Measurements from ENCODE around the gene COBL.

Gene COBL

DNA sequence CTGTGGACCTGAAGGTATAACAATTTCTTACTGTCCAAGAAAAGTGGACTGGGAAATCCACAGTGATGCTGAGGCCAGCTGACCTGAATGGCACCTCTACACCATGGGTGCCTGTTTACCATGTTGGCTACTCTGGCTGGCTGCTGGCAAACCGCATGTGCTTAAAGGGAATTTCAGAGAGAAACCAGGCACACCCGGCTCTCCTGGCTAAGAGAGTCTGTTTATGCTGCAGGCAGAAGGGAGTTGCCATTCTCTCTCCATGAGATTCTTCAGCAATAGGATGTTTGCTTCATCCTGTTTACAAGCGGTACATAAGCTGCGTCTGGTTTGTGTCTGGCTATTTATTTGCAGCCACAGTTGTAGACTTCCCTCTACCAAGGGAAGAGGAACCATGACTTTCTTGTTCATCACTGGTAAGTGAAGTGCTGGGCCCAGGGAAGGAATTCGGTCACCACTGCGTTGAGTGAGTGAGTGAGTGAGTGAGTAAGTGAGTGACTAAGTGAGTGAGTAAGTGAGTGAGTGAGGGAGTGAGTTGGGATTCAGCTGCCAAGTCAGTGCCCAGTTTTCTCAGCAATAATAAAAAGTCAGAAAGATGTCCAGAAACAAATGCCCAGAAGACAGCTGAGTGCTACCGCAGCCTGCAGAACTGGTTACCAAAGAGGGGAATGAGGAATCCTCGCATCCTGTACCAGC is 90.4 kb downstream of the COBL start:
- H3K4me1 ChIP-seq (ENCODE audit: control extremely low read depth in 1 of 4, control insufficient read depth in 4 of 4, insufficient read depth in 4 of 4, low read length in 3 of 4): peaks cover 0 to 2% (median 0%) of the 10 kb centered on the region in 4 experiments
- H3K27me3 ChIP-seq (replicated peaks in 2 of 5; ENCODE audit: control insufficient read depth in 4 of 5, insufficient read depth in 5 of 5, low read length in 4 of 5): peaks cover 0 to 8% (median 1%) of the 10 kb centered on the region in 5 experiments
- CTCF ChIA-PET: no interaction called here
- no peak overlapping the region for H3K4me3 ChIP-seq (ENCODE audit: control insufficient read depth in 1 of 7, extremely low read depth in 1 of 7, insufficient read depth in 4 of 7, low read depth in 2 of 7, low read length in 6 of 7)
- H3K9me3 ChIP-seq (ENCODE audit: control extremely low read depth in 1 of 5, control insufficient read depth in 4 of 5, insufficient read depth in 2 of 5, low read depth in 1 of 5, low read length in 4 of 5): no peaks in the 10 kb centered on the region
- H3K36me3 ChIP-seq (ENCODE audit: control insufficient read depth in 4 of 4, insufficient read depth in 4 of 4, low read length in 3 of 4): no peaks in the 10 kb centered on the region
- POLR2A ChIA-PET: no interaction called here
- H3K27ac ChIP-seq (ENCODE audit: insufficient read depth in 1 of 2, low read depth in 1 of 2, low read length in 2 of 2, poor library complexity in 1 of 2, severe bottlenecking in 2 of 2): no peak overlapping the region
- WGBS (ENCODE audit: insufficient coverage): 88% methylated on average over 7 of the region's 8 CpGs
- DNase-seq: no peak

DNA sequence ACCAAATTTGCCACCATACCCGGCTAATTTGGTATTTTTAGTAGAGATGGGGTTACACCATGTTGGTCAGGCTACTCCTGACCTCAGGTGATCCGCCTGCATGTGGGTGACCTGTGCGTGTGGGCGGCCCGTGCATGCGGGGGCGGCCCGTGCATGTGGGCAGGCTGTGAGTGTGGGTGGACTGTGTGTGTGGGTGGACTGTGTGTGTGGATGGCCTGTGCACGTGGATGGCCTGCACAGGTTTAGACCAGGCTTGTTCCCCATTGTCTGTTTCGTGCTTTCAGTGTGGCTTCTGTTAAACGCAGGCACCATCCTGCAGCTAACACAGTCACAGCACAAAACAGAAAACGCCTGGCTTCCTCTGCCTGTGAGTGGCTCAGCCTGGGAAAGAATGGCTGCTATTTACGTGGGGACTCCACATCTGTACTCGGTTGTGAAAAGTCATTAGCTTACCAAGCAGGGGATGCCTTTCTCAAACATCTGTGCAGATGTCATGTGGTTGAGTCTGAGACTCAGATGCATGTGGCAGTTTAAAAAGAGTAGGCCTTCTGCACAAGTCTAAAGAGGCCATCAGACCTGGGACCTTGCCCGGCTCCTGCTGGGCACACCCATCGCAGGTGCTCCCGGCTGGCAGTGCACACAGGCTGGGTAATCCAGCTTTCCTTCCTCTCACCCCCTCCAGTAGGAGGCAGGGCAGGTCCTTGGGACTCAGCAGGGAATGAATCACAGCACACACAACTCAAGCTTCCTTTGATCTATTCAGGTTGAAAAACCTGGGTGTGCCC is 91.6 kb downstream of the COBL start:
- H3K36me3 ChIP-seq (ENCODE audit: control insufficient read depth in 4 of 4, insufficient read depth in 4 of 4, low read length in 3 of 4): no peaks in the 10 kb centered on the region
- 92% methylated on average over 9 of the region's 17 CpGs for whole genome bisulfite sequencing (ENCODE audit: insufficient coverage)
- no peak for DNase-seq
- ChIA-PET CTCF (no interaction called here), POLR2A (no interaction called here)
- H3K9me3 ChIP-seq (ENCODE audit: control extremely low read depth in 1 of 5, control insufficient read depth in 4 of 5, insufficient read depth in 2 of 5, low read depth in 1 of 5, low read length in 4 of 5): no peaks in the 10 kb centered on the region
- H3K4me3 ChIP-seq (ENCODE audit: control insufficient read depth in 1 of 7, extremely low read depth in 1 of 7, insufficient read depth in 4 of 7, low read depth in 2 of 7, low read length in 6 of 7): no peak overlapping the region
- peaks cover 0 to 2% (median 0%) of the 10 kb centered on the region in 4 experiments for H3K4me1 ChIP-seq (ENCODE audit: control extremely low read depth in 1 of 4, control insufficient read depth in 4 of 4, insufficient read depth in 4 of 4, low read length in 3 of 4)
- peaks cover 0 to 8% (median 1%) of the 10 kb centered on the region in 5 experiments for H3K27me3 ChIP-seq (replicated peaks in 2 of 5; ENCODE audit: control insufficient read depth in 4 of 5, insufficient read depth in 5 of 5, low read length in 4 of 5)
- no peak overlapping the region for H3K27ac ChIP-seq (ENCODE audit: insufficient read depth in 1 of 2, low read depth in 1 of 2, low read length in 2 of 2, poor library complexity in 1 of 2, severe bottlenecking in 2 of 2)

DNA sequence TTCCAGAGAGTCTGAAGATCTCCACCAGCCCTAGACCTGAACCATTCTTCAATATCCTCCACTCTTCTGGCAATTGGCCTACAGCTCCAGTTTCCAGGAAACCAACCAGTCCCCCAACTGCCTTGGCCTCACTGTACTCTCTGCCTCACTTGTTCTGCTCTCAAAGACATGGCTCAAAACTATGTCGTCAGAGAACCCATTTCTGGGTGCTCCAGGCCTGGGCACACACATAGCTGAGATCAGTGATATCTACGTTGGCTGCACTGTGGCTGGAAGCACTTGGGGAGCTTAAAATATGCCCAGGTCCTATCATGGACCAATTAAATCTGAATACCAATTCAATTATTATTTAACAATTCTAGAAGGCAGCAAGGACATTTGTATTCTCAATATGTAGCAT is 93.1 kb downstream of the COBL start:
- 100% methylated on average over 2 of the region's 2 CpGs for WGBS (ENCODE audit: insufficient coverage)
- Histone ChIP-seq H3K36me3 (ENCODE audit: control insufficient read depth in 4 of 4, insufficient read depth in 4 of 4, low read length in 3 of 4) (no peaks in the 10 kb centered on the region), H3K4me3 (ENCODE audit: control insufficient read depth in 1 of 7, extremely low read depth in 1 of 7, insufficient read depth in 4 of 7, low read depth in 2 of 7, low read length in 6 of 7) (no peak overlapping the region), H3K27ac (ENCODE audit: insufficient read depth in 1 of 2, low read depth in 1 of 2, low read length in 2 of 2, poor library complexity in 1 of 2, severe bottlenecking in 2 of 2) (no peak overlapping the region), H3K9me3 (ENCODE audit: control extremely low read depth in 1 of 5, control insufficient read depth in 4 of 5, insufficient read depth in 2 of 5, low read depth in 1 of 5, low read length in 4 of 5) (no peaks in the 10 kb centered on the region), H3K27me3 (replicated peaks in 2 of 5; ENCODE audit: control insufficient read depth in 4 of 5, insufficient read depth in 5 of 5, low read length in 4 of 5) (peaks cover 0 to 1% (median 0%) of the 10 kb centered on the region in 5 experiments), H3K4me1 (ENCODE audit: control extremely low read depth in 1 of 4, control insufficient read depth in 4 of 4, insufficient read depth in 4 of 4, low read length in 3 of 4) (peaks cover 0 to 2% (median 0%) of the 10 kb centered on the region in 4 experiments)
- POLR2A ChIA-PET: no interaction called here
- DNase-seq: no peak
- CTCF ChIA-PET: no interaction called here

DNA sequence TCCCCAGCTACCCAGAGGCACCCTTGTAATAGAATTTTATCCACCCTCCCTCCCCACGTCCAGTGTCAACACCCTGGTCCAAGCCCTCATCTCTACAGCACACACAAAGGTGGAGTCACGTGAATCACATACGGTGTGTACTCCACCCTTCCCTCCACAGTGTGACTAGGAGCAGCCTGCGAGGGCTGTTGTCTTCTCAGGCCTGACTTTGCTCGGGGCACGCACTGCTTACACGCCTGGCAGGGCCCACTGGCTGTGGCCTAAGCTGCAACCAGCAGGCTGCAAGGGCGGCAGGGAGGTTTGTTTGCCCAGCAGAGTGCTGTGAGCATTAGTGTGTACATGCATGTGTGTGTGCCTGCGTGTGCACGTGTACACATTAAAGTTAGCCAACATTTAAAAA is 93.7 kb downstream of the COBL start:
- no peak for DNase-seq
- CTCF ChIA-PET: interaction anchor here (0.9 kb wide), 1 partner anchor 10 kb away, joined by 3 read pairs; no protein-coding TSS in a partner anchor
- no peak overlapping the region for H3K4me3 ChIP-seq (ENCODE audit: control insufficient read depth in 1 of 7, extremely low read depth in 1 of 7, insufficient read depth in 4 of 7, low read depth in 2 of 7, low read length in 6 of 7)
- H3K27me3 ChIP-seq (replicated peaks in 2 of 5; ENCODE audit: control insufficient read depth in 4 of 5, insufficient read depth in 5 of 5, low read length in 4 of 5): peaks cover 0 to 1% (median 0%) of the 10 kb centered on the region in 5 experiments
- H3K4me1 ChIP-seq (ENCODE audit: control extremely low read depth in 1 of 4, control insufficient read depth in 4 of 4, insufficient read depth in 4 of 4, low read length in 3 of 4): peaks cover 0 to 2% (median 0%) of the 10 kb centered on the region in 4 experiments
- H3K27ac ChIP-seq (ENCODE audit: insufficient read depth in 1 of 2, low read depth in 1 of 2, low read length in 2 of 2, poor library complexity in 1 of 2, severe bottlenecking in 2 of 2): no peak overlapping the region
- H3K36me3 ChIP-seq (ENCODE audit: control insufficient read depth in 4 of 4, insufficient read depth in 4 of 4, low read length in 3 of 4): no peaks in the 10 kb centered on the region
- no peaks in the 10 kb centered on the region for H3K9me3 ChIP-seq (ENCODE audit: control extremely low read depth in 1 of 5, control insufficient read depth in 4 of 5, insufficient read depth in 2 of 5, low read depth in 1 of 5, low read length in 4 of 5)
- POLR2A ChIA-PET: no interaction called here
- 93% methylated on average over 3 of the region's 10 CpGs for WGBS (ENCODE audit: insufficient coverage)

DNA sequence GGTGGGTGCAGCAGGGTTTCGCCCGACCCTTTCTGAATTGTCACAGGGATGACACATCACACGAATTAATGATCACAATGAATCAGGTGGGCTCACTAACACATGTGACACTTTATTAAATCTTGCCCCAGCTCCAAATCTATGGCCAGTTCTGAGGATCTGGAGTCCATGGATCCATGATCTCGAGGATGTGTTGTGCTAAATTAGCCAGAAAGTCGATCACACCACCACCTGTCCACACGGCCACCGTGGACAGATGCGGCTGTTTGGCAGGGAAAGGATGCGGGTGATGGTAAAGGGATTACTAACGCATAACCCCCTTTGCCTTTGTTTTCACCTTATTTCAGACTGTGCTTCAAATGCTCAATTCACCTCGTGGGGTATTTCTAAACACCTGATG is 96.4 kb downstream of the COBL start:
- Histone ChIP-seq H3K36me3 (ENCODE audit: control insufficient read depth in 4 of 4, insufficient read depth in 4 of 4, low read length in 3 of 4) (no peaks in the 10 kb centered on the region), H3K4me3 (ENCODE audit: control insufficient read depth in 1 of 7, extremely low read depth in 1 of 7, insufficient read depth in 4 of 7, low read depth in 2 of 7, low read length in 6 of 7) (no peak overlapping the region), H3K27ac (ENCODE audit: insufficient read depth in 1 of 2, low read depth in 1 of 2, low read length in 2 of 2, poor library complexity in 1 of 2, severe bottlenecking in 2 of 2) (no peak overlapping the region), H3K9me3 (ENCODE audit: control extremely low read depth in 1 of 5, control insufficient read depth in 4 of 5, insufficient read depth in 2 of 5, low read depth in 1 of 5, low read length in 4 of 5) (no peaks in the 10 kb centered on the region), H3K4me1 (ENCODE audit: control extremely low read depth in 1 of 4, control insufficient read depth in 4 of 4, insufficient read depth in 4 of 4, low read length in 3 of 4) (no peaks in the 10 kb centered on the region), H3K27me3 (replicated peaks in 2 of 5; ENCODE audit: control insufficient read depth in 4 of 5, insufficient read depth in 5 of 5, low read length in 4 of 5) (no peaks in the 10 kb centered on the region)
- DNase-seq: no peak
- WGBS (ENCODE audit: insufficient coverage): 99% methylated on average over 10 of the region's 11 CpGs
- ChIA-PET CTCF (no interaction called here), POLR2A (no interaction called here)

DNA sequence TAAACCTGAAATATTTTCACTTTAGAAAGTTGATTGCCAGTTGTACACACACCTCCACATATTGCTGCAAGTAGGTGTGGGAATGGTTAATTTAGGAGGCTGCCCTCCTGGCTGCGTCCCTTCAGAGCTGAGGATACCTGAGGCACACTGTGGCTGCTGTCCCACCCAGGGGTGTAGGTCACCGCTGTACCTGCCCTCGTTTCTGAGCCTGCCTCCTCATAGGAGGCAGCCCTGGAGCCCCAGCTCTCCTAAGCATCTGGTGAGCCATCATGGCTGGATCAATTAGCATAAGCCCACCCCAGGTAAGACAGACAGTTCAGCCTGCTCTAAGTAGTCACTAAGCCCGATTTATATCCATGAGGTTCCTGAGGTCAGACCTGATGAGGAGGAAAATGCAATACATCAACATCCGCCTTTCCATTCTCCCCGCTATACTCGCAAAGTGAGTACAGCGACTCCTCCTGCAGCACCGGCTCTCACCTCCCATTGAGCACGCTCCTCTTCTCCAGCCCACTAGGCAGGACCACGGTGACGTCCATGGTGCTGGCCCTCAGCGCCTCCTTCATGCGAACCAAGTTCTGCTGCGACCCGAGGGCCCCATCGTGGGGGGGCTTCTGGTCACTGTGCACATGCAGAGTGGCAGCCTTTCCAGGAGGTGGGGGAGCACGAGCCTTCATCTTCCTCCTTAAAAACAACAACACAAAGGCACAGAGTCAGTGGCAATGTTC is 97.2 kb downstream of the COBL start:
- Histone ChIP-seq H3K4me1 (ENCODE audit: control extremely low read depth in 1 of 4, control insufficient read depth in 4 of 4, insufficient read depth in 4 of 4, low read length in 3 of 4) (no peaks in the 10 kb centered on the region), H3K27ac (ENCODE audit: insufficient read depth in 1 of 2, low read depth in 1 of 2, low read length in 2 of 2, poor library complexity in 1 of 2, severe bottlenecking in 2 of 2) (no peak overlapping the region), H3K9me3 (ENCODE audit: control extremely low read depth in 1 of 5, control insufficient read depth in 4 of 5, insufficient read depth in 2 of 5, low read depth in 1 of 5, low read length in 4 of 5) (no peaks in the 10 kb centered on the region), H3K27me3 (replicated peaks in 2 of 5; ENCODE audit: control insufficient read depth in 4 of 5, insufficient read depth in 5 of 5, low read length in 4 of 5) (no peaks in the 10 kb centered on the region), H3K36me3 (ENCODE audit: control insufficient read depth in 4 of 4, insufficient read depth in 4 of 4, low read length in 3 of 4) (no peaks in the 10 kb centered on the region), H3K4me3 (ENCODE audit: control insufficient read depth in 1 of 7, extremely low read depth in 1 of 7, insufficient read depth in 4 of 7, low read depth in 2 of 7, low read length in 6 of 7) (no peak overlapping the region)
- POLR2A ChIA-PET: no interaction called here
- CTCF ChIA-PET: no interaction called here
- 90% methylated on average over 13 of the region's 18 CpGs for WGBS (ENCODE audit: insufficient coverage)
- no peak for DNase-seq

DNA sequence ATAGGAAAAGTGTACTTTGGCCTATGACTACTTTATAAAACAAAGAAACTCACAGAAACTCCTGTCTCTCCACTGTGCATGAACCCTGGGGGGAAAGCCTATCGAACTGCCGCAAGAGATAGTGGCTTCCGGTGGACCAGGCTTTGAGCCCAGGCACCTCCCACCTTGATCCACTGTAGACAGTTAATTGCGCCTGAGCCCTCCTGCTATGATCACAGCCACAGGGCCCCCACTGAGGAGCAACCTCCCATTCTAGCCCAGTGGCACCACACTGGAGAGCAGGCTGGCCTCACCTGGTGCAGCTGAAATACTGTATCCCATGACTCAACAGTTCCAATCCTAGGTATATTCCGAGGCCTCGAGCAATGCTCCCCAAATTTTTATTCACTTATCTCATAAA is 98.8 kb downstream of the COBL start:
- ChIA-PET POLR2A (no interaction called here), CTCF (no interaction called here)
- H3K27ac ChIP-seq (ENCODE audit: insufficient read depth in 1 of 2, low read depth in 1 of 2, low read length in 2 of 2, poor library complexity in 1 of 2, severe bottlenecking in 2 of 2): no peak overlapping the region
- DNase-seq: no peak
- H3K36me3 ChIP-seq (ENCODE audit: control insufficient read depth in 4 of 4, insufficient read depth in 4 of 4, low read length in 3 of 4): no peaks in the 10 kb centered on the region
- H3K4me1 ChIP-seq (ENCODE audit: control extremely low read depth in 1 of 4, control insufficient read depth in 4 of 4, insufficient read depth in 4 of 4, low read length in 3 of 4): no peaks in the 10 kb centered on the region
- 100% methylated on average over 4 of the region's 6 CpGs for WGBS (ENCODE audit: insufficient coverage)
- no peaks in the 10 kb centered on the region for H3K27me3 ChIP-seq (replicated peaks in 2 of 5; ENCODE audit: control insufficient read depth in 4 of 5, insufficient read depth in 5 of 5, low read length in 4 of 5)
- no peak overlapping the region for H3K4me3 ChIP-seq (ENCODE audit: control insufficient read depth in 1 of 7, extremely low read depth in 1 of 7, insufficient read depth in 4 of 7, low read depth in 2 of 7, low read length in 6 of 7)
- no peaks in the 10 kb centered on the region for H3K9me3 ChIP-seq (ENCODE audit: control extremely low read depth in 1 of 5, control insufficient read depth in 4 of 5, insufficient read depth in 2 of 5, low read depth in 1 of 5, low read length in 4 of 5)

All from common myeloid progenitor, CD34-positive (primary cell).